Heart right ventricle (tissue), 16 donors: ENCODE data around the gene GRB7. TPM values are rescaled to one million over a fixed set of nuclear protein-coding genes. Genes with fewer than 3 reads are reported as not detected.

ENCODE experiments used
- ATAC-seq, 8 donors: fragments of 200-7000 bp; cut with Tn5 transposase; one replicate each; pipeline ENCODE4 v1.9.1; 2020; ENCODE audit warnings: mild to moderate bottlenecking in 8 of 8, moderate library complexity in 8 of 8, moderate number of reproducible peaks in 1 of 8
- DNase-seq, 2 donors: peaks; one replicate each; pipeline ENCODE4 v3.0.0-alpha.2; 2020
- H3K27ac ChIP-seq, 10 donors: fragments of 200-600 bp; sonication (generic) in 2 of 10; one replicate each; pipeline versions ENCODE4 v1.5.0 to v1.8.0; 2020 to 2022; ENCODE audit warnings: mild to moderate bottlenecking in 3 of 10
- H3K27me3 ChIP-seq, 7 donors: fragments of 200-600 bp; one replicate each; pipeline ENCODE4 v1.8.0; 2021 to 2022; ENCODE audit warnings: mild to moderate bottlenecking in 2 of 7
- H3K36me3 ChIP-seq, 9 donors: fragments of 200-600 bp; sonication (generic) in 1 of 9; one replicate each; pipeline versions ENCODE4 v1.5.0 to v1.8.0; 2020 to 2022; ENCODE audit warnings: mild to moderate bottlenecking in 2 of 9
- H3K4me1 ChIP-seq, 9 donors: fragments of 200-600 bp; sonication (generic) in 1 of 9; one replicate each; pipeline versions ENCODE4 v1.5.0 to v1.8.0; 2020 to 2022; ENCODE audit warnings: mild to moderate bottlenecking in 4 of 9
- H3K4me3 ChIP-seq, 10 donors: fragments of 200-600 bp; sonication (generic) in 2 of 10; one replicate each; pipeline versions ENCODE4 v1.5.0 to v1.8.0; 2020 to 2022; ENCODE audit warnings: mild to moderate bottlenecking in 7 of 10, moderate library complexity in 2 of 10
- H3K9me3 ChIP-seq, 11 donors: fragments of 200-600 bp in 10 of 11; sonication (generic) in 2 of 11; one replicate each; pipeline versions ENCODE4 v1.5.0 to v1.8.0; 2013 to 2022; ENCODE audit warnings: mild to moderate bottlenecking in 2 of 11, control low read depth in 1 of 11, moderate library complexity in 1 of 11
- WGBS, 2 donors: extraction: QIAGEN DNeasy Blood & Tissue Kit; methylation state at CpG; one replicate each; pipeline ENCODE4 v1.1.7; 2013; ENCODE audit warnings: inconsistent platforms in 1 of 2; 5-methylcytosine and 5-hydroxymethylcytosine counted together
- intact Hi-C, 10 donors: fragments of 100-400 bp; cut with DNase I; formaldehyde crosslinking; loops; one replicate each; pipeline versions ENCODE4 v1.11.1 to v1.14.2; 2022
- polyA plus RNA-seq, 2 donors: library from polyadenylated mRNA; stranded (reverse); fragments of 200-250 nt; gene quantifications; one replicate each; pipeline ENCODE4 v1.2.3, GENCODE V29; 2013
- total RNA-seq, 10 donors: library from RNA; stranded (reverse); fragmentation: NEBNext Ultra II Directional in 3 of 10; extraction: Animal tissue kit (Norgen Biotek cat#: 25700) in 3 of 10; gene quantifications; one replicate each; pipeline versions ENCODE4 v1.2.1 to v1.2.4, GENCODE V29; 2021 to 2023
- TF ChIP-seq, protein P1 (sequence below), 9 donors: fragments of 200-600 bp; sonication (generic) in 2 of 9; IDR thresholded peaks; one replicate each; pipeline versions ENCODE4 v1.5.0 to v1.8.0; 2021 to 2022; ENCODE audit warnings: antibody characterized with exemption in 9 of 9, mild to moderate bottlenecking in 5 of 9, moderate library complexity in 1 of 9
- donor health status: Arrhythmogenic right ventricular cardiomyopathy.
- donor health status: ischemic (EF 13 %, LVEDD 7.1; RV severe dilation, severe dysfunction).
- donor health status: healthy with polysubstance abuse.
- donor health status: DM: no; HTN: yes; CAD: no.
- donor health status: DM: no; HTN: no; CAD: no.
- donor health status: ischemic (EF 25% LVEDD 6.9; RV normal size, moderate dysfunction).
- donor health status: ischemic (EF 25% LVEDD 5.7; RV mildly dilated, moderate dysfunction).
- donor health status: healthy.
- donor health status: DM: yes; HTN: yes; CAD: no.
- donor health status: Ischemic cardiomyopathy.
- donor health status: ischemic (EF 35%, LVEDD 5.7; RV mildly dilated, moderate dysfunction).
- donor health status: nonischemic (EF 11% LVEDD 7.7; RV severe dilation, severe dysfunction).
- donor health status: DM: yes; HTN: yes; CAD: no.
- donor health status: PGD.
- donor health status: ischemic (EF 29% LVEDD 5.4; RV normal size, mild dysfunction).
- donor health status: nonischemic (EF 23%, LVEDD 6.1; RV moderate dilation, normal function).

The GRB7 gene
- total and polyA plus RNA-seq, 12 donors, result 0.44 to 4.7 (median 1.1) TPM

DNA sequence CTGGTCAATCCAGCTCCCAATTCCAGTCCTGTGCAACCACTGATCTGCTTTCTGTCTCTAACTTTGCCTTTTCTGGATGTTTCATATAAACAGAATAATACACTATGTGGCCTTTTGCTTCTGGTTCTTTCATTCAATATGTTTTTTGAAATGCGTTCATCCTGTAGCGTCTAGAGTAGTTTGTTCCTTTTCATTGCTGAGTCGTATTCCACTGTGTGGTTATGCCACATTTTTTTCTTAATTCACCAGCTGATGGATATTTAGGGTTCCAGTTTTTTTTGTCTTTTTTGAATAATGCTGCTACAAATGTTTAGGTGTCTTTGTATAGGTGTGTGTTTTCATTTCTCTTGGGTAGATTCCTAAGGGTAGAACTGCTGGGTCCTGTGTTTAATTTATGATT, 5.2 kb upstream of the GRB7 start:
- no peak for ATAC-seq
- Histone ChIP-seq H3K27ac (no peak overlapping the region), H3K9me3 (no peaks in the 10 kb centered on the region), H3K27me3 (peaks cover 0 to 23% (median 9%) of the 10 kb centered on the region in 7 donors), H3K4me3 (no peak overlapping the region), H3K4me1 (peaks cover 4 to 18% (median 9%) of the 10 kb centered on the region in 9 donors), H3K36me3 (peaks cover 0 to 18% (median 3%) of the 10 kb centered on the region in 9 donors)
- intact Hi-C loops, result loop anchor here in 4 of 10 donors (5.0 kb wide), 2 partner anchors 45 to 60 kb away; partner anchors contain the start of gene PGAP3 (in 3 of the 4)
- DNase-seq, result no peak
- TF ChIP-seq, protein P1, sequence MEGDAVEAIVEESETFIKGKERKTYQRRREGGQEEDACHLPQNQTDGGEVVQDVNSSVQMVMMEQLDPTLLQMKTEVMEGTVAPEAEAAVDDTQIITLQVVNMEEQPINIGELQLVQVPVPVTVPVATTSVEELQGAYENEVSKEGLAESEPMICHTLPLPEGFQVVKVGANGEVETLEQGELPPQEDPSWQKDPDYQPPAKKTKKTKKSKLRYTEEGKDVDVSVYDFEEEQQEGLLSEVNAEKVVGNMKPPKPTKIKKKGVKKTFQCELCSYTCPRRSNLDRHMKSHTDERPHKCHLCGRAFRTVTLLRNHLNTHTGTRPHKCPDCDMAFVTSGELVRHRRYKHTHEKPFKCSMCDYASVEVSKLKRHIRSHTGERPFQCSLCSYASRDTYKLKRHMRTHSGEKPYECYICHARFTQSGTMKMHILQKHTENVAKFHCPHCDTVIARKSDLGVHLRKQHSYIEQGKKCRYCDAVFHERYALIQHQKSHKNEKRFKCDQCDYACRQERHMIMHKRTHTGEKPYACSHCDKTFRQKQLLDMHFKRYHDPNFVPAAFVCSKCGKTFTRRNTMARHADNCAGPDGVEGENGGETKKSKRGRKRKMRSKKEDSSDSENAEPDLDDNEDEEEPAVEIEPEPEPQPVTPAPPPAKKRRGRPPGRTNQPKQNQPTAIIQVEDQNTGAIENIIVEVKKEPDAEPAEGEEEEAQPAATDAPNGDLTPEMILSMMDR (IDR thresholded peaks at IDR 0.05), result no peak
- 96% methylated on average over 3 of the region's 3 CpGs for WGBS, 2 donors

DNA sequence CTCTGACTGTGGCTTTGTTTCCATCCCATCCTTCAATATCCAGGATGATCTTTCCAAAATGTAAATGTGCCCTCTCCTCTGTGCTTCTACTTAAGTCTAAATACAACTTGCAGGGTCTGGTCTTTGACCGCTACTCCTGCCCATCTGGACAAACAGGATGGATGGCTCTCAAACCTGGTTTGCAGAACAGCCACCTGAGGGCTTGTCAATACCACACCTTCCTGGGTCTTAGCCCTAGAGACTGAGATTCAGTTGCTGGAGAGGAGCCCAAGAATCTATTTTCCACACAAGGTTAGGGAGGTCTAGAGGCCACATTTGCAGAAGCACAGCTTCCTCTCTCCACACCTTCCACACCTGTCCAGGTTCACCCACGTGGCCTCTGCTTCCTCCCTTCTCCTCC, 1.9 kb upstream of the GRB7 start:
- no peaks in the 10 kb centered on the region for H3K36me3 ChIP-seq
- H3K4me3 ChIP-seq, result no peak overlapping the region
- DNase-seq, result no peak
- peaks cover 0 to 35% (median 28%) of the 10 kb centered on the region in 9 donors for H3K4me1 ChIP-seq
- H3K27ac ChIP-seq, result no peak overlapping the region
- TF ChIP-seq, protein P1 (IDR thresholded peaks at IDR 0.05), result no peak
- no peak for ATAC-seq
- 73 to 77% methylated on average over 2 of the region's 2 CpGs for WGBS, 2 donors
- intact Hi-C loops, result no loop called here
- H3K27me3 ChIP-seq, result peaks cover 0 to 56% (median 42%) of the 10 kb centered on the region in 7 donors
- no peaks in the 10 kb centered on the region for H3K9me3 ChIP-seq

DNA sequence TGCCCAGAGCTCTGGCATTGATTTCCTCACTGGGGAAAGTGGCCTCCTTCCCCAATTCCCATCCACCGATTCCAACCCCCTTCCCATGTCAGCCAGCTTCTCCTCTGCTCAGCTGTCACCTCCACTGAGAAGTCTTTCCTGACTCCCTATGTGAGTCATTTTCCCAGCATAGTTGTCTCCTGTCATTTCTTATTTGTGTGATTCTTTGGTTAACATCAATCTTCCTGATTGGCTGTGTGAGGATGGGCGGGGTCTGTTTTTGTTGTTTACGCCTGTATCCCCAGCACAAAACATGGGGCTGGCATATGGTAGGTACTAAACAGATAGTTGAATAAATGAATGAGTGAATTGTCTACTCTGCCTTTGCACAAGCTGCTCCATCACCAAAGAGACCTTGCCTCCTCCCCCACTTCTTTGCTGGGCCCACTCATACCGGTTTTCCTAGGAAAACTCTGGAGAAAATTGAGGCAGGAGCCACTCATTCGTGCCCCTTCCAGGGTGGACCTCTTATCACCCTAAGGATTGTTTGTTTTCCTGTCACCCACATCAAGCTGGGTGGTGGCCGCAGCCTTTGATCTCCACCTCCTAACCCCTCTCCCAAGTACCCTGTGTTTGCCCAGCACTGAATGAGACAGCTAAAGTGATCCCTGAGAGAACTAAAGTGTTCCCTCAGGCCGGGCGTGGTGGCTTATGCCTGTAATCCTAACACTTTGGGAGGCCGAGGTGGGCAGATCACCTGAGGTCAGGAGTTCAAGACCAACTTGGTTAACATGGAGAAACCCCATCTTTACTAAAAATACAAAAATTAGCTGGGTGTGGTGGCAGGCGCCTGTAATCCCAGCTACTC, 1.2 kb upstream of the GRB7 start:
- H3K27me3 ChIP-seq, result peaks cover 0 to 63% (median 48%) of the 10 kb centered on the region in 7 donors
- peaks cover 0 to 40% (median 35%) of the 10 kb centered on the region in 9 donors for H3K4me1 ChIP-seq
- ATAC-seq, result no peak
- H3K4me3 ChIP-seq, result no peak overlapping the region
- WGBS, 2 donors, result 76 to 81% methylated on average over 10 of the region's 10 CpGs
- DNase-seq, result no peak
- no peaks in the 10 kb centered on the region for H3K36me3 ChIP-seq
- no peak overlapping the region for H3K27ac ChIP-seq
- no peaks in the 10 kb centered on the region for H3K9me3 ChIP-seq
- intact Hi-C loops, result no loop called here
- TF ChIP-seq, protein P1 (IDR thresholded peaks at IDR 0.05), result no peak

DNA sequence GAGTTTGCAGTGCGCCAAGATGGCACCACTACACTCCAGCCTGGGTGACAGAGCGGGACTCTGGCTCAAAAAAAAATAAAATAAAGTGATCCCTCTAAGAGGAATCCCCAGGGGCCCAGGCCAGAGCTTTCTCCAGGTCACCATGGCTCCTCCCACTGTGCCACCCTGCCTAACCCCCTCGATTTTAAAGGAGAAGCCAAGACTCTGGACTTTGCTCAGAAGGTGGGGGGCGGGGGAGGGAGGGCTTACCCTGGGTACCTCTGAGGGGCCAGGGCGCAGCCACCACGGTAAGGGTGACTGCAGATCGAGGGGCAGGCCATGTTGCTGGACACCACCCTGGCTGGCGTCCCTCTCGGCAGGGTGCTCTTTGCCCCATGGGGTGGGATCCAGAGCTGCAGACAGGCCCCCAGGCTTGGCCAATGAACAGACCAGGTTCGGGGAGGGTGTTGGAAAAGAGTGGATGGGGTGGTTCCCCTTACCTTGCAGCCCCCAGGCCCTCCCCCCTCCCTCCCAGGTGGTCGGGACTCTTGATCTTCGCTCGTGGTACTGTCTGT, 455 bp upstream of the GRB7 start:
- Histone ChIP-seq H3K27me3 (peaks cover 0 to 67% (median 54%) of the 10 kb centered on the region in 7 donors), H3K4me1 (peaks cover 0 to 42% (median 35%) of the 10 kb centered on the region in 9 donors), H3K4me3 (peak overlapping the region in 4 of 10 donors; percentile 12 to 42 (median 24)), H3K27ac (no peak overlapping the region), H3K9me3 (no peaks in the 10 kb centered on the region), H3K36me3 (no peaks in the 10 kb centered on the region)
- peak in 1 of 8 donors; percentile 3 for ATAC-seq
- TF ChIP-seq, protein P1 (IDR thresholded peaks at IDR 0.05), result no peak
- 57 to 63% methylated on average over 13 of the region's 13 CpGs for WGBS, 2 donors
- no peak for DNase-seq
- intact Hi-C loops, result no loop called here
